Measurements from ENCODE around the gene COQ9. TPM values are rescaled to one million over a fixed set of nuclear protein-coding genes. Genes with fewer than 3 reads are reported as not detected.

The COQ9 gene
- total RNA-seq, 1 experiment from 2014 or later, result 69.7 TPM

GRCh38 chr16:57482845-57483545, 35.7 kb downstream of the COQ9 start:
- DNase-seq (ENCODE audit: low spot score), result no peak
- CTCF ChIA-PET, result no interaction called here
- POLR2A ChIA-PET (ENCODE audit: low non-redundant PET), result no interaction called here
- intact Hi-C loops (cut with micrococcal nuclease; ENCODE audit: unreplicated experiment), result no loop called here
- Histone ChIP-seq H3K36me3 (ENCODE audit: insufficient read depth, low read length, poor library complexity, severe bottlenecking) (no peaks in the 10 kb centered on the region), H3K4me1 (ENCODE audit: insufficient read depth, low read length, poor library complexity, severe bottlenecking) (peaks cover 15% of the 10 kb centered on the region), H3K4me3 (ENCODE audit: low read depth, low read length, poor library complexity, severe bottlenecking) (no peak overlapping the region), H3K27me3 (replicated peaks; ENCODE audit: insufficient read depth, low read depth, low read length, poor library complexity) (no peaks in the 10 kb centered on the region), H3K9me3 (ENCODE audit: low read depth, low read length, poor library complexity, severe bottlenecking) (no peaks in the 10 kb centered on the region), H3K27ac (ENCODE audit: low read depth, low read length, poor library complexity, severe bottlenecking) (no peak overlapping the region)
- BruUV-seq (replicated peaks), result no TSS peak
- no peak for TF ChIP-seq EZH2 (IDR thresholded peaks at IDR 0.05; ENCODE audit: borderline replicate concordance, low read depth, low read length, poor library complexity, severe bottlenecking)
- TF ChIP-seq, protein P1, sequence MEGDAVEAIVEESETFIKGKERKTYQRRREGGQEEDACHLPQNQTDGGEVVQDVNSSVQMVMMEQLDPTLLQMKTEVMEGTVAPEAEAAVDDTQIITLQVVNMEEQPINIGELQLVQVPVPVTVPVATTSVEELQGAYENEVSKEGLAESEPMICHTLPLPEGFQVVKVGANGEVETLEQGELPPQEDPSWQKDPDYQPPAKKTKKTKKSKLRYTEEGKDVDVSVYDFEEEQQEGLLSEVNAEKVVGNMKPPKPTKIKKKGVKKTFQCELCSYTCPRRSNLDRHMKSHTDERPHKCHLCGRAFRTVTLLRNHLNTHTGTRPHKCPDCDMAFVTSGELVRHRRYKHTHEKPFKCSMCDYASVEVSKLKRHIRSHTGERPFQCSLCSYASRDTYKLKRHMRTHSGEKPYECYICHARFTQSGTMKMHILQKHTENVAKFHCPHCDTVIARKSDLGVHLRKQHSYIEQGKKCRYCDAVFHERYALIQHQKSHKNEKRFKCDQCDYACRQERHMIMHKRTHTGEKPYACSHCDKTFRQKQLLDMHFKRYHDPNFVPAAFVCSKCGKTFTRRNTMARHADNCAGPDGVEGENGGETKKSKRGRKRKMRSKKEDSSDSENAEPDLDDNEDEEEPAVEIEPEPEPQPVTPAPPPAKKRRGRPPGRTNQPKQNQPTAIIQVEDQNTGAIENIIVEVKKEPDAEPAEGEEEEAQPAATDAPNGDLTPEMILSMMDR (conservative IDR thresholded peaks at IDR 0.05; ENCODE audit: low read depth, low read length), result no peak

- POLR2A ChIA-PET (ENCODE audit: low non-redundant PET), result no interaction called here
- H3K4me3 ChIP-seq (ENCODE audit: low read depth, low read length, poor library complexity, severe bottlenecking), result no peak overlapping the region
- H3K4me1 ChIP-seq (ENCODE audit: insufficient read depth, low read length, poor library complexity, severe bottlenecking), result peaks cover 15% of the 10 kb centered on the region
- CTCF ChIA-PET, result no interaction called here
- H3K27me3 ChIP-seq (replicated peaks; ENCODE audit: insufficient read depth, low read depth, low read length, poor library complexity), result no peaks in the 10 kb centered on the region
- DNase-seq (ENCODE audit: low spot score), result no peak
- BruUV-seq (replicated peaks), result no TSS peak
- intact Hi-C loops (cut with micrococcal nuclease; ENCODE audit: unreplicated experiment), result no loop called here
- TF ChIP-seq, protein P1 (conservative IDR thresholded peaks at IDR 0.05; ENCODE audit: low read depth, low read length), result no peak
- TF ChIP-seq EZH2 (IDR thresholded peaks at IDR 0.05; ENCODE audit: borderline replicate concordance, low read depth, low read length, poor library complexity, severe bottlenecking), result no peak
- H3K36me3 ChIP-seq (ENCODE audit: insufficient read depth, low read length, poor library complexity, severe bottlenecking), result no peaks in the 10 kb centered on the region
- H3K9me3 ChIP-seq (ENCODE audit: low read depth, low read length, poor library complexity, severe bottlenecking), result no peaks in the 10 kb centered on the region
- no peak overlapping the region for H3K27ac ChIP-seq (ENCODE audit: low read depth, low read length, poor library complexity, severe bottlenecking)
Measured at GRCh38 chr16:57483725-57484514, 36.6 kb downstream of the COQ9 start.

DNA sequence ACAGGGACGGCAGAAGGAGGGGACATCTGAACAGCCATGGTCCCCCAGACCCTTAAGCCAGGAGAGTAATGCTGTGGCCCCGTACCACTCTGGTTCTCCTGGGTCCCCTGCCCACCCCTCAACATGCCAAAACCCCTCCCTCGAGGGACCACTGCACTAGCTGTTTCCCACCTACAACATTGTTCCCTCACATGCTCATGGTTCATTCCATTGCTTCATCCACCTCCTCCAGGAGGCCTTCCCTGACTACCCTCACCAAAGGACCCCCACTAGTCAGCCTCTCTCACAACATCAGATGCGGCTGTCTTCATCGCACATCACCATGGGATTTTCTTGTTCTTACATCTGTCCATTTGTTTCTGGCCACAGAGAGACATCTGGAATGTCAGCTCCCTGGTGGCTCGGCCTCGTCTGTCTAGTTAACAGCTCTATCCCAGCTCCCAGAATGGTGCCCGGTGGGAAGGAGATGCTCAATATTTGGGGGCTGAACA, 37.3 kb downstream of the COQ9 start:
- no peaks in the 10 kb centered on the region for H3K9me3 ChIP-seq (ENCODE audit: low read depth, low read length, poor library complexity, severe bottlenecking)
- no peaks in the 10 kb centered on the region for H3K27me3 ChIP-seq (replicated peaks; ENCODE audit: insufficient read depth, low read depth, low read length, poor library complexity)
- TF ChIP-seq, protein P1 (conservative IDR thresholded peaks at IDR 0.05; ENCODE audit: low read depth, low read length), result no peak
- TF ChIP-seq EZH2 (IDR thresholded peaks at IDR 0.05; ENCODE audit: borderline replicate concordance, low read depth, low read length, poor library complexity, severe bottlenecking), result no peak
- H3K4me1 ChIP-seq (ENCODE audit: insufficient read depth, low read length, poor library complexity, severe bottlenecking), result peaks cover 8% of the 10 kb centered on the region
- ChIA-PET CTCF (no interaction called here), POLR2A (ENCODE audit: low non-redundant PET) (no interaction called here)
- H3K36me3 ChIP-seq (ENCODE audit: insufficient read depth, low read length, poor library complexity, severe bottlenecking), result no peaks in the 10 kb centered on the region
- H3K4me3 ChIP-seq (ENCODE audit: low read depth, low read length, poor library complexity, severe bottlenecking), result no peak overlapping the region
- no peak for DNase-seq (ENCODE audit: low spot score)
- no TSS peak for BruUV-seq (replicated peaks)
- H3K27ac ChIP-seq (ENCODE audit: low read depth, low read length, poor library complexity, severe bottlenecking), result no peak overlapping the region
- intact Hi-C loops (cut with micrococcal nuclease; ENCODE audit: unreplicated experiment), result no loop called here

Data from A673 (cell line).